T-helper 17 cell (primary cell): ENCODE data around the gene FBXO39. TPM values are rescaled to one million over a fixed set of nuclear protein-coding genes. Genes with fewer than 3 reads are reported as not detected.
"Not testable (repeated sequence)": the region's sequence is repeated elsewhere in the genome, so short reads cannot be mapped to it uniquely, and the experiment has no call there.

Experiments
- ATAC-seq: fragments of 150-1000 bp; cut with Tn5 transposase; 2 replicates; pipeline ENCODE4 v1.10.0; 2021; ENCODE audit warnings: mild to moderate bottlenecking, moderate library complexity
- DNase-seq, 3 donors: peaks; one replicate each; pipeline versions ENCODE4 v3.0.0 to v3.0.0-alpha.2; 2020 to 2021
- H3K9me3 ChIP-seq: one replicate; pipeline ENCODE4 v1.7.0; 2013; ENCODE audit warnings: low read length, mild to moderate bottlenecking; ENCODE audit not compliant: control insufficient read depth, poor library complexity, severe bottlenecking
- H3K27ac Mint-ChIP-seq: one replicate; pipeline ENCODE4 v1.8.0; 2022; ENCODE audit warnings: mild to moderate bottlenecking, moderate library complexity, mixed read lengths
- H3K27me3 Mint-ChIP-seq: one replicate; pipeline ENCODE4 v1.8.0; 2022; ENCODE audit warnings: mixed read lengths
- H3K36me3 Mint-ChIP-seq: one replicate; pipeline ENCODE4 v1.8.0; 2022; ENCODE audit warnings: low read depth, mixed read lengths
- H3K4me1 Mint-ChIP-seq: one replicate; pipeline ENCODE4 v1.8.0; 2022; ENCODE audit warnings: mild to moderate bottlenecking, mixed read lengths
- H3K4me3 Mint-ChIP-seq: one replicate; pipeline ENCODE4 v1.8.0; 2022; ENCODE audit warnings: mild to moderate bottlenecking, moderate library complexity, mixed read lengths
- total RNA-seq, 4 donors: library from RNA in 2 of 4; stranded (reverse) in 2 of 4; gene quantifications; one replicate each; pipeline ENCODE4 v1.2.3 and lab custom pipeline; 2022 to 2026

Gene FBXO39
- total RNA-seq (under 1 TPM; 0.17 to 0.44 TPM), total RNA-seq (lab: John Stamatoyannopoulos, UW) (0 to 0.15 reads per million in 2 donors)

- no peak for DNase-seq
- H3K4me3 Mint-ChIP-seq, result no peak within 1 kb of the TSS
Measured at GRCh38 chr17:6775871-6776405, at the start of gene FBXO39. Gene FBXO39 (plus strand): TSS chr17:6776215. CDS start chr17:6779869, 3,654 bp downstream.

GRCh38 chr17:6729531-6729930 lies 46.5 kb upstream of the FBXO39 start:
- H3K27me3 Mint-ChIP-seq, result peaks cover 46% of the 10 kb centered on the region
- no peaks in the 10 kb centered on the region for H3K4me1 Mint-ChIP-seq
- peaks cover 8% of the 10 kb centered on the region for H3K36me3 Mint-ChIP-seq
- H3K27ac Mint-ChIP-seq, result no peak overlapping the region
- no peaks in the 10 kb centered on the region for H3K9me3 ChIP-seq
- H3K4me3 Mint-ChIP-seq, result no peak overlapping the region
- DNase-seq, result no peak
- no peak for ATAC-seq

More at GRCh38 chr17:6775871-6776405, at the start of gene FBXO39:
- peaks cover 3% of the 10 kb centered on the region for H3K9me3 ChIP-seq
- no peak for ATAC-seq
- H3K36me3 Mint-ChIP-seq, result peaks cover 7% of the 10 kb centered on the region
- no peak within 1 kb of the TSS for H3K27ac Mint-ChIP-seq
- H3K27me3 Mint-ChIP-seq, result no peaks in the 10 kb centered on the region
- H3K4me1 Mint-ChIP-seq, result no peaks in the 10 kb centered on the region

DNA sequence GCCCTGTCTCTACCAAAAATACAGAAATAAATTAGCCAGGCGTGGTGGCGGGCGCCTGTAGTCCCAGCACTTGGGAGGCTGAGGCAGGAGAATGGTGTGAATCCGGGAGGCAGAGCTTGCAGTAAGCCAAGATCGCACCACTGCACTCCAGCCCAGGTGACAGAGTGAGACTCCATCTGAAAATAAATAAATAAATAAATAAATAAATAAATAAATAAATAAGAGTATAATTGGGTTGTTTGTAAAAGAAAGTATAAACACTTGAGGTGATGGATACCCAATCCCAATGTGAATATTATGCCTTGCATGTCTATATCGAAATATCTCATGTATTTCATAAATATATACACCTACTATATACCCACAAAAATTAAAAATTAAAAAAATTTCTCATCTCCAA lies 29.4 kb upstream of the FBXO39 start:
- H3K27ac Mint-ChIP-seq, DNase-seq, H3K9me3 ChIP-seq, H3K4me1 Mint-ChIP-seq, H3K36me3 Mint-ChIP-seq, ATAC-seq, H3K4me3 Mint-ChIP-seq: not testable (repeated sequence)
- H3K27me3 Mint-ChIP-seq, result peaks cover 26% of the 10 kb centered on the region

- H3K4me3 Mint-ChIP-seq, result no peak overlapping the region
- no peak for DNase-seq
- H3K27me3 Mint-ChIP-seq, result peaks cover 14% of the 10 kb centered on the region
- no peaks in the 10 kb centered on the region for H3K9me3 ChIP-seq
- H3K27ac Mint-ChIP-seq, result no peak overlapping the region
- H3K4me1 Mint-ChIP-seq, result peaks cover 4% of the 10 kb centered on the region
- ATAC-seq, result no peak
- H3K36me3 Mint-ChIP-seq, result no peaks in the 10 kb centered on the region
Measured at GRCh38 chr17:6748617-6749016, 27.4 kb upstream of the FBXO39 start.

DNA sequence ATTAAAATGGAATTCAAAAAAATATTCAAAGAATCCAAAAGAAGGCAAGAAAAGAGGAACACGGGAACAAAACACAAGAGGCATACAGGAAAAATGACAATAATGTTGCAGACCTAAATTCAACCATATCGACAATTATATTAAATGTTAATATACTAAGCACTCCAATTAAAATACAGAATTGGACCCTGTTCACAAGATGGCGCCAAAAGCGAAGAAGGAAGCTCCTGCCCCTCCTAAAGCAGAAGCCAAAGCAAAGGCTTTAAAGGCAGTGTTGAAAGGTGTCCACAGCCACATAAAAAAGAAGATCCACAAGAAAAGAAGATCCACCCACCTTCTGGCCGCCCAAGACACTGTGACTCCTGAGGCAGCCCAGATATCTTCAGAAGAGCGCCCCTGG lies 26.5 kb upstream of the FBXO39 start:
- no peak for ATAC-seq
- H3K4me1 Mint-ChIP-seq, result peaks cover 4% of the 10 kb centered on the region
- no peak overlapping the region for H3K4me3 Mint-ChIP-seq
- no peaks in the 10 kb centered on the region for H3K36me3 Mint-ChIP-seq
- no peak for DNase-seq
- H3K9me3 ChIP-seq, result no peaks in the 10 kb centered on the region
- H3K27me3 Mint-ChIP-seq, result peaks cover 14% of the 10 kb centered on the region
- no peak overlapping the region for H3K27ac Mint-ChIP-seq

GRCh38 chr17:6752068-6752909 lies 23.7 kb upstream of the FBXO39 start:
- H3K27ac Mint-ChIP-seq, result peak overlapping the region; percentile 66
- H3K4me1 Mint-ChIP-seq, result peaks cover 17% of the 10 kb centered on the region
- no peak overlapping the region for H3K4me3 Mint-ChIP-seq
- H3K27me3 Mint-ChIP-seq, result no peaks in the 10 kb centered on the region
- ATAC-seq, result no peak
- no peaks in the 10 kb centered on the region for H3K9me3 ChIP-seq
- DNase-seq, result no peak
- peaks cover 2% of the 10 kb centered on the region for H3K36me3 Mint-ChIP-seq

GRCh38 chr17:6753006-6753445 lies 23.0 kb upstream of the FBXO39 start:
- Mint-ChIP-seq H3K36me3 (peaks cover 4% of the 10 kb centered on the region), H3K4me3 (peak overlapping the region; percentile 19), H3K4me1 (peaks cover 22% of the 10 kb centered on the region), H3K27me3 (no peaks in the 10 kb centered on the region), H3K27ac (peak overlapping the region; percentile 66)
- ATAC-seq, result no peak
- H3K9me3 ChIP-seq, result no peaks in the 10 kb centered on the region
- no peak for DNase-seq

GRCh38 chr17:6753546-6753945 lies 22.5 kb upstream of the FBXO39 start:
- DNase-seq (no peak), ATAC-seq (no peak)
- peaks cover 9% of the 10 kb centered on the region for H3K36me3 Mint-ChIP-seq
- no peaks in the 10 kb centered on the region for H3K9me3 ChIP-seq
- peaks cover 25% of the 10 kb centered on the region for H3K4me1 Mint-ChIP-seq
- no peak overlapping the region for H3K27ac Mint-ChIP-seq
- H3K27me3 Mint-ChIP-seq, result no peaks in the 10 kb centered on the region
- H3K4me3 Mint-ChIP-seq, result no peak overlapping the region

DNA sequence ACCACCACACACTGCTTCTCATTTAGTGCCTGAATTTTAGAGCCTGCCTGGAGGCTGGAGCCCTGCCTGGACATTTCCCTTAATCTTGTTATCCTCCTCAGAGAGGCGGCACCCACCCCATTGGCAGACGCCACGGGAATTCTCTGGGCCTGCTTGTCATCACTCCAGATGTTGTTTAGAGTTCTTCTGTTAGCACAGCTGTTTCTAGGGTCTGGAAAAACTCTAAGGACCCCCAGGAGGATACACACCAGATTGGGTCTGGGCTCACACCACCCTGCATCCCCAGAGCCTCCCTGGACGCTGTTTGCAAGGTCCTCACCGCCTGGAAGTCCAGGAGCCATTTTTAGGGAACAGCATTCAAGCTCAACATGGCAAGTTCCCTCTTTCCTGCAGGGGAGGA lies 20.7 kb upstream of the FBXO39 start:
- peak overlapping the region; percentile 96 for H3K27ac Mint-ChIP-seq
- ATAC-seq (no peak), DNase-seq (no peak)
- H3K4me3 Mint-ChIP-seq, result peak overlapping the region; percentile 100
- H3K9me3 ChIP-seq, result no peaks in the 10 kb centered on the region
- peaks cover 10% of the 10 kb centered on the region for H3K36me3 Mint-ChIP-seq
- no peaks in the 10 kb centered on the region for H3K27me3 Mint-ChIP-seq
- H3K4me1 Mint-ChIP-seq, result peaks cover 26% of the 10 kb centered on the region

DNA sequence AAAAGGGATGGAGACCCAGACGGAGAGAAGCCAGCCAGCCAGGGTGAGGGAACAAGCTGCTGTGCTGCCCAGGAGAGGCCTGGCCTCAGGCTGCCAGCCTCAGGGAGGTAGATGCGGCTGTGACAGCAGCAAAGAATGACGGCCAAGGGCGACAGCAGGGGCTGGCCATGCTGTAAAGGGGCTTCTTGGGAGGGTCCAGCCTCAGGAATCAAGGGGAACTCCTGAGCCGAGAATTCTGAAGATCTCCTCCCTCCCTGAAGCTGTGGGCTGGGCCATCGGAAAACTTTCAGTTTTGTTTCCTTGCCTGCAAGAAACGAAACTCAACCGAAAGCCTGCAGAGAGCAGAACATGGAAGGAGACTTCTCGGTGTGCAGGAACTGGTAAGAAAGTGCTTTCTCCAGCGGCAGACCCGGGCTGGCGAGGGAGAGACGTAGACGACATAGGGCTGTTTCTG lies 20.3 kb upstream of the FBXO39 start, which contains the start of gene XAF1:
TSS of gene XAF1 (plus strand) at position 316 of the 454 bp plus-strand sequence. CDS start at position 349, 33 bp downstream.
- no peaks in the 10 kb centered on the region for H3K27me3 Mint-ChIP-seq
- H3K4me3 Mint-ChIP-seq, result peak within 1 kb of the TSS; percentile 100
- ATAC-seq (peak; percentile 84), DNase-seq (peak in 1 of 3 donors; percentile 13)
- H3K9me3 ChIP-seq, result no peaks in the 10 kb centered on the region
- peaks cover 27% of the 10 kb centered on the region for H3K4me1 Mint-ChIP-seq
- H3K36me3 Mint-ChIP-seq, result peaks cover 12% of the 10 kb centered on the region
- peak within 1 kb of the TSS; percentile 96 for H3K27ac Mint-ChIP-seq

GRCh38 chr17:6756425-6757031 lies 19.5 kb upstream of the FBXO39 start:
- H3K4me1 Mint-ChIP-seq, result peaks cover 27% of the 10 kb centered on the region
- H3K9me3 ChIP-seq, result no peaks in the 10 kb centered on the region
- ATAC-seq, result peak; percentile 25

DNA sequence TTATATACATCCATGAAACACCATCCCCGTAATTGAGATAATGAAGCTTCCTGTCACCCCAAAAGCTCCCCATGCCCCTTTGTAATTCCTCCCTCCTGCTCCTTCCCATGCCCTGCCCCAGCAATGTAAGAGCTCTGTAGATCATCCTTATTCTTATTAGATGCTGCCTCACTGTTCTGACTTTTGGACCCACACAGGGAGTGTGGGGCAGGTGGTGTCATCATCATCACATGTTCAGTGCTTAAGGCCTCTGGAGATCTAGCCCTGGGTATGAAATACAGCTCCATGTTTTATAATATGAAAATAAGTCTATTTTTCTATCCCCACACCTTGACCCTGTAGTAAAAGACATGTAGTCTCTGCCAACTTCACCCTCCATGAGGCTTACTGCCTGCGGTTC lies 18.3 kb upstream of the FBXO39 start:
- no peaks in the 10 kb centered on the region for H3K9me3 ChIP-seq
- DNase-seq (no peak), ATAC-seq (no peak)
- H3K27me3 Mint-ChIP-seq, result no peaks in the 10 kb centered on the region
- H3K4me3 Mint-ChIP-seq, result no peak overlapping the region
- peaks cover 15% of the 10 kb centered on the region for H3K36me3 Mint-ChIP-seq
- peak overlapping the region; percentile 96 for H3K27ac Mint-ChIP-seq
- H3K4me1 Mint-ChIP-seq, result peaks cover 24% of the 10 kb centered on the region

More at GRCh38 chr17:6756425-6757031, 19.5 kb upstream of the FBXO39 start:
- Mint-ChIP-seq H3K27me3 (no peaks in the 10 kb centered on the region), H3K36me3 (peaks cover 12% of the 10 kb centered on the region), H3K27ac (peak overlapping the region; percentile 96), H3K4me3 (peak overlapping the region; percentile 100)
- DNase-seq, result no peak

DNA sequence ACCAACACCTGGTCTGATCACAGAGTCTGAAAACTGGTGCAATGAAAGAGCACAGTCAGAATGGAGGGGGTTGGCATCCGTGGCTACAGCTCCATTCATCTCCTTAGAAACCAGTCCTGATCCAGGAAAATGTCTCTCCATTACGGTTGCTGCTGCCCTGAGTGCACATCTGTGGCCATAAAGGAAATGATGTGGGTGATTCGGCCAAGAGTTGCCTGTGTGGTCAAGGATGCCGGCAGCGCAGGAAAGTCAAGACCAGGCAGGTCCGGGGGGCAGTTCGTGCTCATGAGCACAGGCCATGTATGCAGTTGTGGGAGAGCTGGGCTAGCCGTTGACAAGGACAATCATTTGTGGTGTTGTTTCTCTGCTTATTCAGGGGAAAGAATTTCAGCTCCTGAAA lies 14.2 kb upstream of the FBXO39 start:
- Mint-ChIP-seq H3K4me3 (no peak overlapping the region), H3K4me1 (peaks cover 16% of the 10 kb centered on the region), H3K27me3 (no peaks in the 10 kb centered on the region), H3K36me3 (peaks cover 31% of the 10 kb centered on the region), H3K27ac (no peak overlapping the region)
- H3K9me3 ChIP-seq, result no peaks in the 10 kb centered on the region
- ATAC-seq, result no peak
- DNase-seq, result no peak
